GM23338 (cell line): Measurements from ENCODE around the gene BTBD9. TPM values are rescaled to one million over a fixed set of nuclear protein-coding genes. Genes with fewer than 3 reads are reported as not detected.

Experiments used
- ATAC-seq: fragments of 200-7000 bp; cut with Tn5 transposase; 3 replicates; pipeline ENCODE4 v1.9.1; 2020
- DNase-seq: peaks from one replicate; pipeline ENCODE4 v3.0.0-alpha.2; 2015; ENCODE audit warnings: low spot score
- H2AFZ ChIP-seq: fragments of 200-600 bp; sonication (generic); 2 replicates; pipeline ENCODE4 v1.8.0; 2016; ENCODE audit warnings: antibody characterized with exemption, mild to moderate bottlenecking, moderate library complexity
- H3F3A ChIP-seq: fragments of 200-600 bp; sonication (generic); replicated peaks from 2 replicates; pipeline ENCODE4 v1.8.0; 2017; ENCODE audit warnings: antibody characterized with exemption, mixed run types, low read depth
- H3K27ac ChIP-seq: fragments of 200-600 bp; sonication (generic); 2 replicates; pipeline ENCODE4 v1.6.1; 2016; ENCODE audit warnings: low read depth
- H3K27me3 ChIP-seq: fragments of 200-600 bp; sonication (generic); 2 replicates; pipeline ENCODE4 v1.8.0; 2016; ENCODE audit warnings: mild to moderate bottlenecking, mixed run types, moderate library complexity; ENCODE audit not compliant: insufficient read depth
- H3K36me3 ChIP-seq: fragments of 200-600 bp; sonication (generic); 2 replicates; pipeline ENCODE4 v1.8.0; 2016; ENCODE audit warnings: mild to moderate bottlenecking; ENCODE audit not compliant: insufficient read depth
- H3K4me1 ChIP-seq: fragments of 200-600 bp; sonication (generic); 2 replicates; pipeline ENCODE4 v1.8.0; 2016; ENCODE audit warnings: mild to moderate bottlenecking, moderate library complexity; ENCODE audit not compliant: insufficient read depth
- H3K4me2 ChIP-seq: fragments of 200-600 bp; sonication (generic); 2 replicates; pipeline ENCODE4 v1.7.1; 2017; ENCODE audit warnings: mixed run types
- H3K4me3 ChIP-seq: fragments of 200-600 bp; sonication (generic); 2 replicates; pipeline ENCODE4 v1.6.1; 2016; ENCODE audit warnings: mixed run types
- H3K79me2 ChIP-seq: fragments of 200-600 bp; sonication (generic); replicated peaks from 2 replicates; pipeline ENCODE4 v1.8.0; 2017; ENCODE audit warnings: mild to moderate bottlenecking; ENCODE audit not compliant: insufficient read depth
- H3K9me2 ChIP-seq: fragments of 200-600 bp; sonication (generic); 2 replicates; pipeline ENCODE4 v1.8.0; 2017; ENCODE audit not compliant: insufficient read depth
- H4K20me1 ChIP-seq: fragments of 200-600 bp; sonication (generic); replicated peaks from 2 replicates; pipeline ENCODE4 v1.8.0; 2017; ENCODE audit warnings: mild to moderate bottlenecking; ENCODE audit not compliant: insufficient read depth
- H3K27ac Mint-ChIP-seq: 2 replicates; pipeline ENCODE4 v1.8.0; 2020; ENCODE audit warnings: inconsistent platforms, mild to moderate bottlenecking, moderate library complexity, mixed read lengths
- H3K27me3 Mint-ChIP-seq: 3 replicates; pipeline ENCODE4 v1.8.0; 2022; ENCODE audit warnings: low read depth, mild to moderate bottlenecking, moderate library complexity, mixed read lengths, inconsistent platforms; ENCODE audit not compliant: insufficient read depth, poor library complexity
- H3K36me3 Mint-ChIP-seq: 3 replicates; pipeline ENCODE4 v1.8.0; 2021; ENCODE audit warnings: low read depth, mild to moderate bottlenecking, inconsistent platforms, moderate library complexity, mixed read lengths
- H3K4me1 Mint-ChIP-seq: 3 replicates; pipeline ENCODE4 v1.8.0; 2020; ENCODE audit warnings: mild to moderate bottlenecking, inconsistent platforms, mixed read lengths
- H3K4me3 Mint-ChIP-seq: 3 replicates; pipeline ENCODE4 v1.8.0; 2021; ENCODE audit warnings: moderate library complexity, mild to moderate bottlenecking, inconsistent platforms, mixed read lengths
- H3K9me3 Mint-ChIP-seq: 3 replicates; pipeline ENCODE4 v1.8.0; 2020; ENCODE audit warnings: moderate library complexity, mild to moderate bottlenecking, inconsistent platforms, mixed read lengths
- CREB1 ChIP-seq: fragments of 250-450 bp; sonication (Bioruptor Pico); IDR thresholded peaks from 2 replicates; pipeline ENCODE4 v1.5.0; 2020; ENCODE audit warnings: low read depth, mild to moderate bottlenecking, moderate library complexity
- CTCF ChIP-seq, 2 experiments: fragments of 200-600 bp in 1 of 2; sonication (generic) in 1 of 2; conservative IDR thresholded peaks; 2 replicates each; pipeline versions ENCODE4 v1.5.1 to v1.6.1; 2016 to 2017; ENCODE audit warnings: antibody characterized with exemption in 2 of 2, low read depth in 2 of 2, mild to moderate bottlenecking in 2 of 2, moderate library complexity in 1 of 2
- ETS1 ChIP-seq: IDR thresholded peaks from 2 replicates; pipeline ENCODE4 v1.6.1; 2016; ENCODE audit warnings: antibody characterized with exemption
- EZH2 ChIP-seq: fragments of 200-600 bp; sonication (generic); IDR thresholded peaks from one replicate; pipeline ENCODE4 v1.8.0; 2017; ENCODE audit warnings: antibody characterized with exemption, mild to moderate bottlenecking, low read depth; ENCODE audit not compliant: unreplicated experiment
- EZH2phosphoT487 ChIP-seq: fragments of 200-600 bp; sonication (generic); IDR thresholded peaks from one replicate; pipeline ENCODE4 v1.8.1; 2018; ENCODE audit warnings: antibody characterized with exemption; ENCODE audit not compliant: unreplicated experiment
- JUNB ChIP-seq: IDR thresholded peaks from one replicate; pipeline ENCODE4 v1.6.1; 2016; ENCODE audit warnings: antibody characterized with exemption; ENCODE audit not compliant: unreplicated experiment
- NANOG ChIP-seq: IDR thresholded peaks from 2 replicates; pipeline ENCODE4 v1.6.1; 2016; ENCODE audit warnings: antibody characterized with exemption, borderline replicate concordance
- REST ChIP-seq: IDR thresholded peaks from one replicate; pipeline ENCODE4 v1.6.1; 2018; ENCODE audit warnings: antibody characterized with exemption; ENCODE audit not compliant: unreplicated experiment
- STAT1 ChIP-seq: IDR thresholded peaks from one replicate; pipeline ENCODE4 v1.6.1; 2016; ENCODE audit warnings: antibody characterized with exemption; ENCODE audit not compliant: unreplicated experiment
- ZNF114 ChIP-seq: fragments of 250-450 bp; sonication (Bioruptor Pico); IDR thresholded peaks from 2 replicates; pipeline ENCODE4 v1.5.0; 2020; ENCODE audit warnings: mild to moderate bottlenecking, moderate library complexity
- ZNF331 ChIP-seq: fragments of 250-450 bp; sonication (Bioruptor Pico); IDR thresholded peaks from 2 replicates; pipeline ENCODE4 v1.5.0; 2020; ENCODE audit warnings: low read depth, mild to moderate bottlenecking, moderate library complexity
- polyA plus RNA-seq: library from polyadenylated mRNA; unstranded; fragments of >200 nt; fragmentation: Nextera tagmentation; extraction: Ambion mirVana; gene quantifications from 2 replicates; pipeline ENCODE4 v1.2.1, GENCODE V29; 2016
- total RNA-seq: library from RNA; depleted of rRNA; stranded (reverse); fragments of >200 nt; shearing (Covaris generic); gene quantifications from 2 replicates; pipeline ENCODE4 v1.2.3, GENCODE V29; 2014

The BTBD9 gene
- total and polyA plus RNA-seq, 2 experiments from 2014 or later: 4.2 to 5.3 TPM

GRCh38 chr6:38654263-38654662, 14.5 kb upstream of the BTBD9 start (continued):
- no peak for TF ChIP-seq ETS1
- TF ChIP-seq EZH2: no peak
- TF ChIP-seq STAT1: no peak
- no peak for TF ChIP-seq JUNB
- no peak for TF ChIP-seq EZH2phosphoT487

- no peaks in the 10 kb centered on the region for H3K9me3 Mint-ChIP-seq
- no peak for ATAC-seq
- DNase-seq: no peak
Measured at GRCh38 chr6:38651121-38651784, 11.5 kb upstream of the BTBD9 start.

More at GRCh38 chr6:38651121-38651784, 11.5 kb upstream of the BTBD9 start:
- Histone ChIP-seq H2AFZ (no peak overlapping the region), H3K9me2 (no peaks in the 10 kb centered on the region), H3K4me3 (no peak overlapping the region), H3K79me2 (no peaks in the 10 kb centered on the region), H3F3A (no peaks in the 10 kb centered on the region), H4K20me1 (no peaks in the 10 kb centered on the region), H3K36me3 (no peaks in the 10 kb centered on the region), H3K27me3 (no peaks in the 10 kb centered on the region), H3K4me1 (no peaks in the 10 kb centered on the region; the same call in 1 of the 2 replicates), H3K27ac (no peak overlapping the region), H3K4me2 (no peak overlapping the region)
- no peak overlapping the region for H3K27ac Mint-ChIP-seq
- H3K27me3 Mint-ChIP-seq: no peaks in the 10 kb centered on the region
- H3K4me3 Mint-ChIP-seq: no peak overlapping the region
- peaks cover 4% of the 10 kb centered on the region; the same call in 2 of the 3 replicates for H3K4me1 Mint-ChIP-seq
- no peak for TF ChIP-seq CREB1 (CRISPR knock-in tag)
- no peak for TF ChIP-seq NANOG
- TF ChIP-seq REST: no peak
- TF ChIP-seq ZNF114 (CRISPR knock-in tag): no peak
- no peak for TF ChIP-seq STAT1
- no peak for TF ChIP-seq JUNB
- no peak for TF ChIP-seq ZNF331 (CRISPR knock-in tag)
- TF ChIP-seq ETS1: no peak
- no peak for TF ChIP-seq EZH2phosphoT487
- no peak for TF ChIP-seq CTCF (conservative IDR thresholded peaks at IDR 0.05; ENCODE audit: low read depth in 2 of 2)
- 0 out of 3 replicates have a peak, but pooled peaks cover 4% of the 10 kb centered on the region for H3K36me3 Mint-ChIP-seq
